Ectodermal cell (in vitro differentiated cells): Measurements from ENCODE around the gene TNRC6A.
"Not testable (repeated sequence)": the region's sequence is repeated elsewhere in the genome, so short reads cannot be mapped to it uniquely, and the experiment has no call there.

Experiments used
- H3K27ac ChIP-seq: 2 replicates; pipeline ENCODE4 v1.7.0; 2013; ENCODE audit warnings: mild to moderate bottlenecking, low read depth, low read length; ENCODE audit not compliant: insufficient read depth, poor library complexity, severe bottlenecking
- H3K27me3 ChIP-seq: 2 replicates; pipeline ENCODE4 v1.7.0; 2013; ENCODE audit warnings: mild to moderate bottlenecking, low read length; ENCODE audit not compliant: insufficient read depth, control insufficient read depth, poor library complexity, severe bottlenecking
- H3K36me3 ChIP-seq: one replicate; pipeline ENCODE4 v1.7.0; 2013; ENCODE audit warnings: low read length; ENCODE audit not compliant: control insufficient read depth, insufficient read depth
- H3K4me1 ChIP-seq: one replicate; pipeline ENCODE4 v1.7.0; 2013; ENCODE audit warnings: low read length; ENCODE audit not compliant: control insufficient read depth, insufficient read depth
- H3K4me3 ChIP-seq: 2 replicates; pipeline ENCODE4 v1.7.0; 2013; ENCODE audit warnings: low read depth, low read length, control low read depth; ENCODE audit not compliant: insufficient read depth
- H3K9me3 ChIP-seq: 2 replicates; pipeline ENCODE4 v1.7.0; 2013; ENCODE audit warnings: mild to moderate bottlenecking, low read length, moderate library complexity; ENCODE audit not compliant: control insufficient read depth
- WGBS, 2 experiments: methylation state at CpG; one replicate each; pipeline ENCODE4 v1.1.7; 2013; ENCODE audit warnings: missing lambda C conversion rate in 2 of 2; 5-methylcytosine and 5-hydroxymethylcytosine counted together

TNRC6A gene

DNA sequence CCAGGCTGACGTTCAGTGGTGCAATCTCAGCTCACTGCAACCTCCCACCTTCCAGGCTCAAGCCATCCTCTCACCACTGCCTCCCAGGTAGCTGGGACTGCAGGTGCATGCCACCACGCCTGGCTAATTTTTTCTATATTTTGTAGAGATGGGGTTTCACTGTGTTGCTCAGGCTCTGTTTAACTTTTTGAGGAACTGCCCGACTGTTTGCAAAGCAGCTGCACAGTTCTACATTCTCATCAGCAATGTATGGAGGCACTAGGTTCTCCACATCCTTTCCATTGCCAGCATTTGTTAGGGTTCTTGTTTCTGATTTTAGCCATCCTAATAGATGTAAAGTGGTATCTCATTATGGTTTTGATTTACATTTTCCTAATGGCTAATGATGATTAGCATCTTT lies 9.4 kb downstream of the TNRC6A start:
- WGBS, 2 experiments, result 82 to 95% methylated on average over 3 of the region's 3 CpGs
- Histone ChIP-seq H3K4me1 (no peaks in the 10 kb centered on the region), H3K27me3 (no peaks in the 10 kb centered on the region), H3K27ac (no peak overlapping the region), H3K4me3 (no peak overlapping the region), H3K9me3 (no peaks in the 10 kb centered on the region), H3K36me3 (peaks cover 1% of the 10 kb centered on the region)

DNA sequence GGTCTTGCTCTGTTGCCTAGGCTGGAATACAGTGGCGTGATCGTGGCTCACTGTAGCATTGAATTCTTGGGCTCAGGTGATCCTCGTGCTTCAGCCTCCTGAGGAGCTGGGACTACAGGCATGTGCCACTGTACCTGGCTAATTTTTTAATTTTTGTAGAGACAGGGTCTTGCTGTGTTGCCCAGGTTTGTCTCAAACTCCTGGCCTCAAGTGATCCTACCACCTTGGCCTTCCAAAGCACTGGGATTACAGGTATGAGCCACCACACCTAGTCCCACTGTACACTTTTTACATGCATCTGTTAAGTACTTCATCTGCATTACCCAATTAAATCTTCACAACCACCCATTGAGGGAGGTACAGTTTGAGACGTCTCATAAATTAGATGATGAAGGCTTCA lies 12.4 kb downstream of the TNRC6A start:
- 93 to 95% methylated on average over 4 of the region's 4 CpGs for WGBS, 2 experiments
- no peaks in the 10 kb centered on the region for H3K27me3 ChIP-seq
- H3K4me3 ChIP-seq, result no peak overlapping the region
- H3K4me1 ChIP-seq, result no peaks in the 10 kb centered on the region
- no peaks in the 10 kb centered on the region for H3K36me3 ChIP-seq
- no peak overlapping the region for H3K27ac ChIP-seq
- H3K9me3 ChIP-seq, result no peaks in the 10 kb centered on the region

DNA sequence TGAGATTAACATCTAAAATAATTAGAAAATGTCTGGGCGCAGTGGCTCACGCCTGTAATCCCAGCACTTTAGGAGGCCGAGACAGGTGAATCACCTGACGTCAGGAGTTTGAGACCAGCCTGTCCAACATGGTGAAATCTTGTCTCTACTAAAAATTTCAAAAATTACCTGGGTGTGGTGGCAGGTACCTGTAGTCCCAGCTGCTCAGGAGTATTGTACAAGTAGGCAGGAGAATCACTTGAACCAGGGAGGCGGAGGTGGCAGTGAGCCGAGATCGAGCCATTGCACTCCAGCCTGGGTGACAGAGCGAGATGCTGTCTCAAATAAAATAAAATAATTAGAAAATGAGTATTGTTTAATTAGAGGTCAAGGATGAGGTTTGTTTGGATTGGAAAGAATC lies 13.2 kb downstream of the TNRC6A start:
- not testable (repeated sequence) for H3K9me3 ChIP-seq, H3K27me3 ChIP-seq, H3K36me3 ChIP-seq, H3K4me3 ChIP-seq, H3K4me1 ChIP-seq, H3K27ac ChIP-seq
- WGBS, 2 experiments, result 84 to 92% methylated on average over 8 of the region's 8 CpGs

DNA sequence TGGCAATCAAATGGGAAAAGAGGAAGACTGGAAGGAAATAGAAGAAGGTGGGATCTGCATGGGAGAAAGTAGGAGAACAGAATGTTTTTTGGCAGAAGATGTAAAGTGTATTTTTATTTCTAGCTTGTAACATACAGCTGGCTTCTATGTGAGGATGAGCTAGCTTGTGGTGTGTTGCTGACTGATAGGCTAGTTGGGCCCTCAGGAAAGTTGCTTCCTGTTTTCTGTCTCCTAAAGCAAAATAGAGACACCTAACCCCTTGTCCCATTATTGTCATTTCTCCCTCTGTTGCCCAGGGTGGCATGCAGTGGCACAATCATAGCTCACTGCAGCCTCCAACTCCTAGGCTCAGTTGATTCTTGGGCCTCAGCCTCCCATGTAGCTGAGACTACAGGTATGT lies 15.9 kb downstream of the TNRC6A start:
- Histone ChIP-seq H3K36me3 (no peaks in the 10 kb centered on the region), H3K27ac (no peak overlapping the region), H3K4me3 (no peak overlapping the region), H3K27me3 (no peaks in the 10 kb centered on the region), H3K9me3 (no peaks in the 10 kb centered on the region), H3K4me1 (no peaks in the 10 kb centered on the region)

DNA sequence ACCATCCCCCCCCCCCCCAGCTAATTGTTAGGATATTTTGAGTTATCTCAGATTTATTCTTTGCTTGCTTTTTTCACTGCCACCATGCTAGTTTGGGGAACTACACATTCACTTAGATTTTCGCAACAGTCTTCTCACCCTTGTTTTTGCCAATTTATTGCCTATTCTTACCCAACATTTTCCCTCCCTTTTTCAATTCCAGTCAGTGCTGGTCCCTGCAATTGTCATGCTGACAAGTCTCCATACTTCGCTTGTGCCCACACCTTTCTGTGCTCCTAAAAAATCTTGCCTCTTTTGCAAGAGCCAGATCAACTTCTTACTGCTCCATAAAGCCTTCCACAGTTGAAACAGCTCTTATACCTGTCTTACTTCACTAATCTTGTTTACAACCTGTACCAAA lies 16.3 kb downstream of the TNRC6A start:
- Histone ChIP-seq H3K36me3 (no peaks in the 10 kb centered on the region), H3K4me1 (no peaks in the 10 kb centered on the region)

DNA sequence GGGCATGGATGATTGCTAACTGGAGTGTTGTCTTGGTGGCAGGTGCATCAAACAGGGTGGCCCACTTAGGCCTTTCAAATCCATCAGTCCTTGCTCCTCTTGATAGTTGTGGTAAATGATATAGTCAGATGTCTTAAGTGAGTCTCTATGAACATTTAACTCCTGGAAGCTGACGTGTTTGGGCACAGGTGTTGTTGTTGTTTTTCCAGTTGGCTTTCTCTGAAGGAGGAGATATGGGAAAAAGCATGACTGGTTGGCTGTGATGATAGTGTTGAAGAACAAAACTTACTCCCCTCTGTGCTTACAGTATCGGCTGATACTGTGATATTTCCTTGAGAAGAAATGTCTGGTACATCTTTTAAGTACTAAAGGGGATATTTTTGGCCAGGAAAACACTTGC lies 18.0 kb downstream of the TNRC6A start:
- 97 to 98% methylated on average over 2 of the region's 2 CpGs for WGBS, 2 experiments
- Histone ChIP-seq H3K27me3 (no peaks in the 10 kb centered on the region), H3K4me1 (no peaks in the 10 kb centered on the region), H3K9me3 (no peaks in the 10 kb centered on the region), H3K36me3 (no peaks in the 10 kb centered on the region), H3K4me3 (no peak overlapping the region), H3K27ac (no peak overlapping the region)

More for the DNA sequence above, 16.3 kb downstream of the TNRC6A start:
- no peaks in the 10 kb centered on the region for H3K9me3 ChIP-seq
- no peak overlapping the region for H3K4me3 ChIP-seq
- H3K27ac ChIP-seq, result no peak overlapping the region
- 78 to 86% methylated on average over 2 of the region's 2 CpGs for WGBS, 2 experiments
- no peaks in the 10 kb centered on the region for H3K27me3 ChIP-seq

DNA sequence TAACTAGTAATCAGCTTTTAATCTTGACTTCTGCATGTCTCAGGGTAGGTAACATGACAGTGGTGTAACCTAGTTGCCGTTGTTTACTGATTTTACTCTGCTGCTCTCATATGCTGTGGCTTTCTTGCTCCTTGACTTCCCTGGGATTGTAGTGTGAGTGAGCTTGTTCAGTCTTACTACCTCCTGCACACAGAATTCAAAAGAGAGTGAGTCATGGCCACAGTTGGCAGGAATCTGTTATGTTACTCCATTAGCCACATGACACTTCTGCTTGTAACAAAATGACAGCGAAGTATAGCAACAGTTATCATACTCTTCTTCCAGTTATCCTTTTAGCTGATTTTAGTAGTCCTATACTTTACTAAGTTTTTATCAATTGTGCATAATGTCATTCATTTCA lies 18.8 kb downstream of the TNRC6A start:
- Histone ChIP-seq H3K36me3 (no peaks in the 10 kb centered on the region), H3K27ac (no peak overlapping the region)

DNA sequence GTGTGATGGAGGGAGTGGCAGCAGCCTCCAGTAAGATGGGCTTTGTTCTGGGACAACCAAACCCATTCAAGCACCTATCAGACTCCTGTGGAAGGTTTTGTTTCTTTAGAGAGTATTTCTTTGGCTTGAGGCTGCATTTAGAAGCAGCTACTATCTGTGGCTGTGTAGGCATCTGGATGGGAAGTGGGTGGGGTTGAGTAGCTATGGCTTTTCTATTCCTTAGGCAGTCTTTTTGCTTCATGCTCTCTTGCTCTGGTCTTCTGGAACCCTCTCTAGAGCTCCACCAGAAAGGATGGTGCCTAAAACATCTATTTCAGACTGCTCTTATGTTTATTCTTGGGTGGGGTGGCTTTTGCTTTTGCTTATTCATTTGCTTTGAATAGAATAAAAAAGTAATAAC lies 19.9 kb downstream of the TNRC6A start:
- Histone ChIP-seq H3K4me1 (no peaks in the 10 kb centered on the region), H3K27me3 (no peaks in the 10 kb centered on the region), H3K36me3 (no peaks in the 10 kb centered on the region), H3K9me3 (no peaks in the 10 kb centered on the region), H3K4me3 (no peak overlapping the region), H3K27ac (no peak overlapping the region)

More for the DNA sequence above, 18.8 kb downstream of the TNRC6A start:
- H3K4me3 ChIP-seq, result no peak overlapping the region
- WGBS, 2 experiments, result 95 to 100% methylated on average over 2 of the region's 2 CpGs
- H3K4me1 ChIP-seq, result no peaks in the 10 kb centered on the region
- H3K27me3 ChIP-seq, result no peaks in the 10 kb centered on the region
- no peaks in the 10 kb centered on the region for H3K9me3 ChIP-seq

DNA sequence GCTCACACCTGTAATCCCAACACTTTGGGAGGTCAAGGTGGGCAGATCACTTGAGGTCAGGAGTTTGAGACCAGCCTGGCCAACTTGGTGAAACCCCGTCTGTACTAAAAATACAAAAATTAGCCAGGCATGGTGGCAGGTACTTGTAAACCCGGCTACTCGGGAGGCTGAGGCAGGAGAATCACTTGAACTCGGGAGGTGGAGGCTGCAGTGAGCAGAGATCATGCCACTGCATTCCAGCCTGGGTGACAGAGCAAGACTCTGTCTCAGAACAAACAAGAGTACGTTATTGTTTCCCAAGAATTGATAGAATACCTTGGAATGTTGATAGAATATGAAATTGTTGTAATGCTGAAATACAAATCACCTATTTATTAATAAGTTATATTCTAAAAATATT lies 20.4 kb downstream of the TNRC6A start:
- H3K4me1 ChIP-seq, H3K9me3 ChIP-seq, H3K27ac ChIP-seq, H3K27me3 ChIP-seq, H3K36me3 ChIP-seq, H3K4me3 ChIP-seq: not testable (repeated sequence)
- WGBS, 2 experiments, result 94 to 95% methylated on average over 5 of the region's 5 CpGs

DNA sequence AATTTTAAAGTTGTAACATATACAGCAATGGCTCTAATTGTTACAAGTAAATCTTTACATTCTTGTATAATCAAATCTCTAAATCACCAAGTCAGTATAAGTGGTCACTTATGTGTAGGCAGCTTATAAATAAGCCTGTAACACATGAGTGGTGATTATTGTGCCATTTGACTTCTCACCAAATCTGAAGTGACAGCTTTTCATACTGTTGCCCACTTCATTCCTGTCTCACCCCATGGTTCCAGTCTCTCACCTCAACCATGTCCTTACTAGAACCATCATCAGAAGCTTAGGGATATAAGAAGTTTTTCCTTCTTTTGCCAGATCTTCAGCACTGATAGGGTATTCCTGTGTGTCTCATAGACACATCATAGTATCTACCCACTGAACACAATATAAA lies 23.5 kb downstream of the TNRC6A start:
- Histone ChIP-seq H3K27me3 (no peaks in the 10 kb centered on the region), H3K4me3 (no peak overlapping the region), H3K27ac (no peak overlapping the region), H3K9me3 (no peaks in the 10 kb centered on the region), H3K4me1 (peaks cover 7% of the 10 kb centered on the region), H3K36me3 (no peaks in the 10 kb centered on the region)

DNA sequence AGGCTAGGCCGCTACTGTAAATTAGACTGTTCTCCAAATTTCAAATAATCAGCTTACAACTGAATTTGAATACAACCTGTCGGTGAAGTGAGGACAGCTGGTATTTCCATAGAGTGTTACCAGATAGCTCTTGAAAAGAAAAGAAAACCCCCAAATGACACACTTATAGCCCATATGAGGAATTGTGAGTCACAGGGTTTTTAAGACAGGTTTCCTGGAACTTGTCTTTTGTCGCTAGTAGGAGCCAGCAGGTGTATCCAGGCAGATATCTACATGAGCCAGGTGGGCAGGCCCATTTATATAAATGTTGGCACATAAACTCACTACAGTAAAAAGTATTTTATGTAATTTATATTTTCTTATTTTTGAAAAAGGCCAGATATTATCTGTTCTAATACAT lies 24.0 kb downstream of the TNRC6A start:
- WGBS, 2 experiments, result 98 to 100% methylated on average over 2 to 3 of the region's 3 CpGs
- Histone ChIP-seq H3K4me1 (peaks cover 9% of the 10 kb centered on the region), H3K27me3 (no peaks in the 10 kb centered on the region), H3K27ac (no peak overlapping the region), H3K9me3 (no peaks in the 10 kb centered on the region), H3K36me3 (no peaks in the 10 kb centered on the region), H3K4me3 (no peak overlapping the region)
